ENCODE measurements around the gene GJC1.

The GJC1 gene

GRCh38 chr17:44778656-44779210 lies 51.4 kb downstream of the GJC1 start:
- DNase-seq = no peak

GRCh38 chr17:44777394-44778348 lies 52.4 kb downstream of the GJC1 start:
- no peak for DNase-seq

GRCh38 chr17:44776628-44777393 lies 53.3 kb downstream of the GJC1 start:
- DNase-seq = no peak

GRCh38 chr17:44775838-44776621 lies 54.1 kb downstream of the GJC1 start:
- peak in 5 of 56 donors; percentile 38 to 86 (median 63) for DNase-seq

GRCh38 chr17:44775136-44775837 lies 54.8 kb downstream of the GJC1 start:
- DNase-seq = peak in 52 of 56 donors; percentile 46 to 97 (median 90)

GRCh38 chr17:44774271-44775135 lies 55.6 kb downstream of the GJC1 start:
- peak in 53 of 56 donors; percentile 19 to 90 (median 65) for DNase-seq

- no peak for DNase-seq
Observed at GRCh38 chr17:44773140-44773539, 56.9 kb downstream of the GJC1 start.

- no peak for DNase-seq
Observed at GRCh38 chr17:44772308-44773045, 57.6 kb downstream of the GJC1 start.

- DNase-seq = peak in 1 of 56 donors; percentile 7
Observed at GRCh38 chr17:44770166-44770925, 59.7 kb downstream of the GJC1 start.

GRCh38 chr17:44769647-44770084 lies 60.4 kb downstream of the GJC1 start:
- DNase-seq = no peak

GRCh38 chr17:44769230-44769629 lies 60.9 kb downstream of the GJC1 start:
- DNase-seq = no peak

- no peak for DNase-seq
Observed at GRCh38 chr17:44768505-44769142, 61.5 kb downstream of the GJC1 start.

GRCh38 chr17:44767493-44767892 lies 62.6 kb downstream of the GJC1 start:
- DNase-seq = no peak

GRCh38 chr17:44766409-44767038 lies 63.6 kb downstream of the GJC1 start:
- DNase-seq = peak in 26 of 56 donors; percentile 11 to 68 (median 36)

GRCh38 chr17:44765965-44766364 lies 64.1 kb downstream of the GJC1 start:
- DNase-seq = no peak

- no peak for DNase-seq
Observed at GRCh38 chr17:44763170-44763569, 66.9 kb downstream of the GJC1 start.
